HG03108 (cell line): ENCODE data around the gene CDC42BPB.

Source experiments
- ATAC-seq: cut with Tn5 transposase; IDR thresholded peaks from one replicate; pipeline ENCODE4 v1.9.1; 2021; ENCODE audit warnings: moderate library complexity; ENCODE audit not compliant: unreplicated experiment

The CDC42BPB gene

GRCh38 chr14:102996941-102997340 is 60.4 kb downstream of the CDC42BPB start:
- no peak for ATAC-seq

- no peak for ATAC-seq
Measured at GRCh38 chr14:102994689-102995088, 62.7 kb downstream of the CDC42BPB start.

- ATAC-seq, result no peak
Measured at GRCh38 chr14:102993523-102993922, 63.8 kb downstream of the CDC42BPB start.

- ATAC-seq, result no peak
Measured at GRCh38 chr14:102991376-102991775, 66.0 kb downstream of the CDC42BPB start.

- no peak for ATAC-seq
Measured at GRCh38 chr14:102988054-102988453, 69.3 kb downstream of the CDC42BPB start.

- no peak for ATAC-seq
Measured at GRCh38 chr14:102986810-102987579, 70.4 kb downstream of the CDC42BPB start.

GRCh38 chr14:102985665-102986064 is 71.7 kb downstream of the CDC42BPB start:
- peak; percentile 89 for ATAC-seq

- ATAC-seq, result no peak
Measured at GRCh38 chr14:102984336-102985102, 72.8 kb downstream of the CDC42BPB start.

- no peak for ATAC-seq
Measured at GRCh38 chr14:102983496-102983895, 73.9 kb downstream of the CDC42BPB start.

- ATAC-seq, result no peak
Measured at GRCh38 chr14:102982852-102983470, 74.4 kb downstream of the CDC42BPB start.

- no peak for ATAC-seq
Measured at GRCh38 chr14:102980409-102980810, 76.9 kb downstream of the CDC42BPB start.

GRCh38 chr14:102979406-102979805 is 77.9 kb downstream of the CDC42BPB start:
- no peak for ATAC-seq

GRCh38 chr14:102977475-102977874 is 79.9 kb downstream of the CDC42BPB start:
- no peak for ATAC-seq

GRCh38 chr14:102975662-102976061 is 81.7 kb downstream of the CDC42BPB start:
- ATAC-seq, result no peak

- no peak for ATAC-seq
Measured at GRCh38 chr14:102973706-102974285, 83.6 kb downstream of the CDC42BPB start.

GRCh38 chr14:102971836-102972606 is 85.3 kb downstream of the CDC42BPB start:
- no peak for ATAC-seq

- no peak for ATAC-seq
Measured at GRCh38 chr14:102971314-102971713, 86.0 kb downstream of the CDC42BPB start.

- no peak for ATAC-seq
Measured at GRCh38 chr14:102970496-102970895, 86.9 kb downstream of the CDC42BPB start.

- ATAC-seq, result no peak
Measured at GRCh38 chr14:102969901-102970300, 87.4 kb downstream of the CDC42BPB start.

- no peak for ATAC-seq
Measured at GRCh38 chr14:102969060-102969791, 88.1 kb downstream of the CDC42BPB start.
